Transverse colon (tissue), 4 donors: ENCODE data around the gene RPL26.

ENCODE experiments used
- EP300 ChIP-seq: sonication (generic); formaldehyde crosslinking; IDR thresholded peaks from one replicate; pipeline ENCODE4 v1.6.1; 2017; ENCODE audit warnings: antibody characterized with exemption, low read depth
- POLR2A ChIP-seq: fragments of 450-650 bp; IDR thresholded peaks from one replicate; pipeline ENCODE4 v1.6.1; 2016; ENCODE audit warnings: antibody characterized with exemption, mild to moderate bottlenecking, moderate library complexity
- POLR2AphosphoS5 ChIP-seq, 3 donors: sonication (generic); formaldehyde crosslinking; IDR thresholded peaks; one replicate each; pipeline ENCODE4 v1.6.1; 2016; ENCODE audit warnings: antibody characterized with exemption in 3 of 3
- TF ChIP-seq, protein P1 (sequence below), 5 experiments: fragments of 200-600 bp in 3 of 5; fragments of 450-650 bp in 2 of 5; sonication (generic) in 3 of 5; IDR thresholded peaks; 1 replicate in 2 of 5; 2 replicates in 3 of 5; pipeline ENCODE4 v1.5.1; 2016 to 2017; ENCODE audit warnings: antibody characterized with exemption in 5 of 5, inconsistent platforms in 3 of 5, mild to moderate bottlenecking in 2 of 5, moderate library complexity in 1 of 5

DNA sequence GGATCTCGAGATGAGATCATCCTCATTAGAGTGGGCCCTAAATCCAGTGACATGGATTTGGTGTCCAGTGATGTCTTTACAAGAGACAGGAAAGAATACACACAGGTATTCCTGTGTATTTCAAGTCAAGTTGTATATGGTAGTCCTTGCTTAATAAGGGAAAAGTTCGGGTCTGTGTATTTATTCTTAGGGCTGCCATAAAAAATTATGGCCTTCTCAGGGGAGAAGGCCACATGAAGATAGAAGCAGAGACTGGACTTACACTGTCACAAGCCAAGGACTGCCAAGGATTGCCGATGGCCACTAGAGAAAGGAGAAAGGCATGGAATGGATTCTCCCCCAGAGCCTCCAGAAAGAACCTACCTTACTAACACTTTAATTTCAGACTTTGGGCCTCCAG is 14.8 kb downstream of the RPL26 start:
- TF ChIP-seq POLR2A (no peak), EP300 (no peak), POLR2AphosphoS5 (IDR thresholded peaks at IDR 0.05) (no peak)
- TF ChIP-seq, protein P1, sequence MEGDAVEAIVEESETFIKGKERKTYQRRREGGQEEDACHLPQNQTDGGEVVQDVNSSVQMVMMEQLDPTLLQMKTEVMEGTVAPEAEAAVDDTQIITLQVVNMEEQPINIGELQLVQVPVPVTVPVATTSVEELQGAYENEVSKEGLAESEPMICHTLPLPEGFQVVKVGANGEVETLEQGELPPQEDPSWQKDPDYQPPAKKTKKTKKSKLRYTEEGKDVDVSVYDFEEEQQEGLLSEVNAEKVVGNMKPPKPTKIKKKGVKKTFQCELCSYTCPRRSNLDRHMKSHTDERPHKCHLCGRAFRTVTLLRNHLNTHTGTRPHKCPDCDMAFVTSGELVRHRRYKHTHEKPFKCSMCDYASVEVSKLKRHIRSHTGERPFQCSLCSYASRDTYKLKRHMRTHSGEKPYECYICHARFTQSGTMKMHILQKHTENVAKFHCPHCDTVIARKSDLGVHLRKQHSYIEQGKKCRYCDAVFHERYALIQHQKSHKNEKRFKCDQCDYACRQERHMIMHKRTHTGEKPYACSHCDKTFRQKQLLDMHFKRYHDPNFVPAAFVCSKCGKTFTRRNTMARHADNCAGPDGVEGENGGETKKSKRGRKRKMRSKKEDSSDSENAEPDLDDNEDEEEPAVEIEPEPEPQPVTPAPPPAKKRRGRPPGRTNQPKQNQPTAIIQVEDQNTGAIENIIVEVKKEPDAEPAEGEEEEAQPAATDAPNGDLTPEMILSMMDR (IDR thresholded peaks at IDR 0.05) = no peak
